Kidney glomerular epithelial cell (primary cell): ENCODE measurements around the gene MRGPRF.

ENCODE experiments used
- DNase-seq: peaks from one replicate; lab custom pipeline; 2025; lab: John Stamatoyannopoulos, UW

The MRGPRF gene

GRCh38 chr11:68963779-68964178 lies 49.3 kb downstream of the MRGPRF start:
- no peak for DNase-seq

- no peak for DNase-seq
Measured at GRCh38 chr11:68962527-68963250, 50.4 kb downstream of the MRGPRF start.

DNA sequence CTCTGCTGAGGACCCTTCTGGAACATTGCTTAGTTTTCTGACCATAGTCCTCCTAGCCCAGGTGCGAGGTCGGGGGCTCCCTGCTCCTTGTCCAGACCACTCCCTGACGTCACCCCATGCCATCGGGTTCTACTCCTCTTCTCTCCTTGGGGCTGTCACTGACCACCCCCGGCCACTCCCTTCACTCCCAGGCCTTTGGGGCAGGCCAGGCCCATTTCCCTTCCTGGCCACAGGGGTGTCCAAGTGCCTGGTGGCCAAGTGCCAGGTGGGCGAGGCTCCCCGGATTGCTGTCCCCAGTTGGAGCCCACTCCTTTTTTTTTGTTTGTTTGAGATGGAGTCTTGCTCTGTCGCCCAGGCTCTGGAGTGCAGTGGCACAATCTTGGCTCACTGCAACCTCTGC lies 51.8 kb downstream of the MRGPRF start:
- DNase-seq = no peak

- DNase-seq = no peak
Measured at GRCh38 chr11:68960294-68961071, 52.6 kb downstream of the MRGPRF start.

DNA sequence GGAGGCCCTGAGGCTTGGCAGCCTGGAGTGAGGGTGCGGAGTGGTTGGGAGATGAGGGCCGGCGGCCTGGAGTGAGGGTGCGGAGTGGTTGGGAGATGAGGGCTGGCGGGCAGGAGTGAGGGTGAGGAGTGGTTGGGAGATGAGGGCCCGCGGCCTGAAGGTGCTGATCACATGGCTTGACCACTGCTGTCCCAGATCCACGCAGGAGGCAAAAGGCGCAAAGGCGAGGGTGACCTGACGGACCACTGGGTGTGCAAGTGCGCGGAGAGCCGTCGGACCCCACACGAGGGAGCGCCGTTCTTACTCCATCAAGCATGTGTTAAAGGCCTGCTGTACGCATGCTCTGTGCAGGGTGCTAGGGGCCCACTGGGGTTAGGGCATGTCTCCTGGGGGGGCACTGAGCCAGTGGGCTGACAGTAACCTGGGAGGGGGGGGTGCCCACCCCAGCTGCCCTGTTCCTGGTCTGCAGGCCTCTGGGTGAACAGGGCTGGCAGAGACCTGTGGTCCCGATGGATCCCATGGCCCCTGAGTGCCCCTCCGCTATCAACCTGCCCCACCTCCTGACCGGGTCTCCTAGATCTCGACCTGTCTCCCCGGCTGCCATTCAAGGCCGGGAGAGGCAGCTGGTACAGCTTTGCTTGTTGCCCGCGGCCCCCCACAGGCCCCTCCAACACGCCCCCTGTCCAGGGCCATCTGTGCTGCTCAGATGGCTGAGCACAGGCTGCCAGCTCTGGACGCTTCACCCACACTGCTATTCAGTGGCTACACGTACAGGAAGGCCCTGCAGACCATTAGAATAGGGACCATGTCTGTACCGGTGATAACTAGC lies 53.4 kb downstream of the MRGPRF start:
- DNase-seq = no peak

- DNase-seq = no peak
Measured at GRCh38 chr11:68958211-68958610, 54.8 kb downstream of the MRGPRF start.

- no peak for DNase-seq
Measured at GRCh38 chr11:68956547-68957254, 56.3 kb downstream of the MRGPRF start.

DNA sequence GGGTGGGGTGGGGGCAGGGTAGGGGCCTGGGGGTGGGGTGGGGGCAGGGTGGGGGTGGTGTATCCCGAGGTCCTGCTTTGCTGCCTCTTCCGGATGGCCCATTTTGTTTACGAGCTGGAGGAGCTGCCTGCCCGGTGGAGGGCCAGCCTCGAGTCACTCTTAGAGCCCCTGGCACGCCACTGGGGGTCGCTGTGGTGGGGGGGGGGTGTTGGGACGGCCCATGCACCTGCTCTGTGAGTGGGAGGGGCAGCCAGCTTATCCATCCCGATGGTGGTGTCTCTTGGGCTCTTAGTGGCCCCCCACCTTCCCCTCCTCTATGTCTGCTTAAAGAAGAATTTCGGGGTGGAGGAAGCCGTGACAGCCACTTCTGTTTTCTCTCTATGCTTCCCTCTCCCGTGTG lies 56.9 kb downstream of the MRGPRF start:
- DNase-seq = no peak

DNA sequence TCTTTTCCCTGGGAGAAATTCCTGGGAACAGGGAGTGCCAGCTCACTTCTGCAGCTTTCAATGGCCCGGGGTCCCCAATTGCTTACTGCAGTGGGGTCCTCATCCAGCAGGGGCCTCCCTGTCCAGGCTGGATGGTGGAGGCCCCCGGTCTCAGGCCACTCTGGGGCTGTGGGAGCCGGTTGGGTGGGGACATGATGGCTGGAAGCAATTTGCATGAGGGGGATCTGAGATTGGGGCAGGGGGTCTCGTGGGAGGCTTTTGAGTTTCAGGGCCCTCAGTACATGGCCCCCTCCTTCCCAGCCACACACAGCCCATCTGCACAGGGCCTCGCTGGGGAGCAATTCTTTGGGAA lies 57.5 kb downstream of the MRGPRF start:
- no peak for DNase-seq

DNA sequence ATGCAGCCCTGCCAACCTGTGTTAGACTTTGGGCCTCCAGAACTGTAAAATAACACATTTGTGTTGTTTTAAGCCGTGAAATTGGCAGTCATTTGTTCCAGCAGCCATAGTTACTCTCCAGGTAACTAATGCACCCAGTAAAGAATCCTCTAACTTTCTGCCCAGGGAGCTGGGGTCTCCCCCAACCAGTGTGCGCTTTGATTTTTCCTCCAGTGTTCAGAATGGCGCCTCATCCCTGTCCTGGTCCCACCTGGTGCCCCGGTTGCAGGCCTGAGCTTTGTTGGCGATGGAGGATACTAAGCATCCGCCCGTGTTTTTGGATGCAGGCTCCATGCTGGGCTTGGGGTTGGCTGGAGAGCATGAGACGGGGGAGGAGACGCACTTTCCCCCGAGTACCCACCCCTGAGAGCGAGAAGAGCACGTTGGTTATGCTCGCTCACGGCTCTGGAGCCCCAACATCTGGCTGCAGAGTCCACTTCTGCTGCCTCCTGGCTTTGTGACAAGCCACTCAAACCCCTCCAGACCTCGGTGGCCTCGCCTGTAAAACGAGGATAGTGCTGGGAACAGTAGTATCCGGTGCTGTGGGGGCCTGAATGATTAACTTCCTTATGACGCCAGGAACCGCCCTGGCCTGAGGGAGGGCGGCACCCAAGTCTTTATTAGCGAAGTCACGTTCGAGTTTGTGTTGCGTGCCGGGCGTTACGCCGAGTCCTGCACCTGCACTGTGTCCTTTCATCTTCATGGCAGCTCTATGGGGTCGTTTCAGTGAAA lies 58.0 kb downstream of the MRGPRF start:
- DNase-seq = no peak
